Brain microvascular endothelial cell (primary cell): Measurements from ENCODE around the gene IQCN.

Source experiments
- DNase-seq: peaks from one replicate; pipeline ENCODE4 v3.0.0-alpha.2; 2020
- H3K27ac ChIP-seq: fragments of 250-450 bp; sonication (Bioruptor Pico); 2 replicates; pipeline ENCODE4 v1.5.1; 2020; ENCODE audit warnings: mild to moderate bottlenecking, moderate library complexity
- H3K27me3 ChIP-seq: fragments of 250-450 bp; sonication (Bioruptor Pico); replicated peaks from 2 replicates; pipeline ENCODE4 v1.5.1; 2020; ENCODE audit warnings: mild to moderate bottlenecking
- H3K36me3 ChIP-seq: fragments of 250-450 bp; sonication (Bioruptor Pico); replicated peaks from 2 replicates; pipeline ENCODE4 v1.5.1; 2020; ENCODE audit warnings: mild to moderate bottlenecking
- H3K4me3 ChIP-seq: 2 replicates; pipeline ENCODE4 v1.5.1; 2011; ENCODE audit warnings: low read depth, mild to moderate bottlenecking, control low read depth, low read length, moderate library complexity
- in situ Hi-C: cut with HindIII; loops from 2 replicates; pipeline ENCODE4 v1.10.0; 2017; ENCODE audit warnings: low sequenced_read_pairs, low pct_ligation_motif_present
- TF ChIP-seq, protein P1 (sequence below): IDR thresholded peaks from 2 replicates; pipeline ENCODE4 v1.5.1; 2011; ENCODE audit warnings: low read depth, mild to moderate bottlenecking, moderate library complexity, low read length, control low read depth, inconsistent platforms; ENCODE audit errors: missing control alignments

The IQCN gene

DNA sequence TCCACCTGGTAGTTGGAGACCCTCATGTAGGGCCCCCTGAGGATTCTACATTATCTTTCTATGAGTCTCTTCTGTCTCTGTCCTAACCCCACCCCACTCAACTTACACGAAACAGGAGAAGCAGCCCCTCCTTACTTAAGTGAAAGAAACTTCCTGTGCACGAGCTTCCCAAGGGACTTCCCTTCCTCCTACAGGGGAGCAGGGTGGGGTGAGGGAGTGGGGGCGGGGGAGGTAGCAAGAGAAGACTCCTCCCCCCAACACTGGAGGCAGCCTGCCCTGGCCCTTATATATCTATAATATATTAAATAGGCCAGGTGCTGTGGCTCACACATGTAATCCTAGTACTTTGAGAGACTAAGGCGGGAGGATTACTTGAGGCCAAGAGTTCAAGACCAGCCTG is 42.5 kb downstream of the IQCN start:
- Histone ChIP-seq H3K36me3 (no peaks in the 10 kb centered on the region), H3K27me3 (peaks cover 3% of the 10 kb centered on the region), H3K4me3 (no peak overlapping the region), H3K27ac (no peak overlapping the region)
- TF ChIP-seq, protein P1, sequence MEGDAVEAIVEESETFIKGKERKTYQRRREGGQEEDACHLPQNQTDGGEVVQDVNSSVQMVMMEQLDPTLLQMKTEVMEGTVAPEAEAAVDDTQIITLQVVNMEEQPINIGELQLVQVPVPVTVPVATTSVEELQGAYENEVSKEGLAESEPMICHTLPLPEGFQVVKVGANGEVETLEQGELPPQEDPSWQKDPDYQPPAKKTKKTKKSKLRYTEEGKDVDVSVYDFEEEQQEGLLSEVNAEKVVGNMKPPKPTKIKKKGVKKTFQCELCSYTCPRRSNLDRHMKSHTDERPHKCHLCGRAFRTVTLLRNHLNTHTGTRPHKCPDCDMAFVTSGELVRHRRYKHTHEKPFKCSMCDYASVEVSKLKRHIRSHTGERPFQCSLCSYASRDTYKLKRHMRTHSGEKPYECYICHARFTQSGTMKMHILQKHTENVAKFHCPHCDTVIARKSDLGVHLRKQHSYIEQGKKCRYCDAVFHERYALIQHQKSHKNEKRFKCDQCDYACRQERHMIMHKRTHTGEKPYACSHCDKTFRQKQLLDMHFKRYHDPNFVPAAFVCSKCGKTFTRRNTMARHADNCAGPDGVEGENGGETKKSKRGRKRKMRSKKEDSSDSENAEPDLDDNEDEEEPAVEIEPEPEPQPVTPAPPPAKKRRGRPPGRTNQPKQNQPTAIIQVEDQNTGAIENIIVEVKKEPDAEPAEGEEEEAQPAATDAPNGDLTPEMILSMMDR: no peak
- DNase-seq: no peak
- in situ Hi-C loops: no loop called here

DNA sequence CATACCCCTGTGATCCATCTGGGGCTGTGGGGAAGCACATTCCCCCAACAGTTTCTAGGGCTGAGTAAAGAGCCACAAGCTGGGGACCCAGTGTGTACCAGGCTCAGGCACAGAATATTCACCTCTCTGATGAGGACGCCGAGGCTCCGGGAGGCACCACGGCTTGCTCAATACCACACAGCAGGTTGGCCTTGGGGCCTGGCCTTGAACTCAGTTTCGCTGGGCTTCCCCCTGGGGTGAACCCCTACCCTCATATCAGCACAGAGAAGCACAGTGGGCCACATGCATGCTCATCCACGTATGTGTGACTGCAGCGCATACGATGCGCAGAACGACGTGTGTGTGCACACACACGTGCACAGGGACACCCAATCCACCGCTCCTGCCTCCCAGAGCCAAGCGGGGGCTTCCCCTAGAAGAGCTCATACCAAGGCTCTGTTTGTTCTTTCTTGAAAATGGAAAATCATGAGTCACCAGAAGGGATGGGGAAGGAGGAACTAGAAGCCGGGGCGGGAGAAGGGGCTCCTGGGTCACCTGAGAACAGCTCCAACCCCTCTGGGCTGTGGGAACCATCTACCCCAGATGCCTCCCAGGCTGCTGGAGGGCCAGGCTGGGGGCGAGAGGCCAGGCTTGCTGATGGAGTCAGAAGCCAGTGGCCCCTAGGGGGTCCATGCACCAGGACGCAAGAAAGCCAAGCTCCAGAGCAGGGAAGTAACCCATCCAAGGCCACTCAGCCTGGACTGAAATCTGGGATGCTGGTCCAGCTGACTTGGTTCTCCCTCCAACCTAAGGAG is 43.1 kb downstream of the IQCN start:
- TF ChIP-seq, protein P1: no peak
- Histone ChIP-seq H3K27me3 (peaks cover 3% of the 10 kb centered on the region), H3K27ac (no peak overlapping the region), H3K4me3 (no peak overlapping the region), H3K36me3 (no peaks in the 10 kb centered on the region)
- in situ Hi-C loops: no loop called here
- peak; percentile 14 for DNase-seq

DNA sequence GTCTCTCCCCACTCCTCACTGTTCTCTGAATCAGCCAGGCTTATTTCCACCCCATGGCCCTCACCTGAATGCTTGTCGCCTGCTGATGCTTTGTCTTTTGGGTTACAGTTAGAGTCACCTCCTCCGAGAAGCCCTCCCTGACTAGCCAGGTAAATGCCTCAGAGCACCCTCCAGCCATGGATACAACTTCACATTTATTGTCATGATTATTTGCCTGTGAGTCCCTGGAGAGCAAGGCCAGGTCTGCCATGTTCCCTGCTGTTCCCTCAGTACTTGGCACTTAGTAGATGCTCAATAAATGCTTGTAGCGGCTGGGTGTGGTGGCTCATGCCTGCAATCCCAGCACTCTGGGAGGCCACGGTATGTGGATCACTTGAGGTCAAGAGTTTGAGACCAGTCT is 44.3 kb downstream of the IQCN start:
- TF ChIP-seq, protein P1: no peak
- no peaks in the 10 kb centered on the region for H3K36me3 ChIP-seq
- H3K4me3 ChIP-seq: no peak overlapping the region
- no peak for DNase-seq
- H3K27ac ChIP-seq: no peak overlapping the region
- peaks cover 3% of the 10 kb centered on the region for H3K27me3 ChIP-seq
- in situ Hi-C loops: no loop called here

DNA sequence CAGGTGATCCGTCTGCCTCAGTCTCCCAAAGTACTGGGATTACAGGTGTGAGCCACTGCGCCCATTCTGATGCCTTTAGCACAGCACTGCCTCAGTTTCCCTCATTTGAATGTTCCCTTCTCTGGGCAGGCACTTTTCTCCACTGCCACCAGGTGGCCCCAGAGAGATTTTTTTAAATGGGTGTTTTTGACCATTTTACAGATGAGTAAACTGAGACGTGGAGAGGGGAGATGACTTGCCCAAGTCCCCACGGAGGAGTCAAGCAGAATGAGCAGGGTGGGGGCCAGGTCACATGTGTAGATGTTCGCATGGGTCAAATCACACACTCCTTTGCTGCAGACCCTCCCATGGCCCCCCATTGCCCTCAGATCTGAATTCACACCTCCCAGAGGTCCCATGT is 44.8 kb downstream of the IQCN start:
- TF ChIP-seq, protein P1: peak; percentile 63
- in situ Hi-C loops: no loop called here
- Histone ChIP-seq H3K36me3 (no peaks in the 10 kb centered on the region), H3K27ac (no peak overlapping the region), H3K4me3 (no peak overlapping the region), H3K27me3 (peaks cover 3% of the 10 kb centered on the region)
- no peak for DNase-seq

DNA sequence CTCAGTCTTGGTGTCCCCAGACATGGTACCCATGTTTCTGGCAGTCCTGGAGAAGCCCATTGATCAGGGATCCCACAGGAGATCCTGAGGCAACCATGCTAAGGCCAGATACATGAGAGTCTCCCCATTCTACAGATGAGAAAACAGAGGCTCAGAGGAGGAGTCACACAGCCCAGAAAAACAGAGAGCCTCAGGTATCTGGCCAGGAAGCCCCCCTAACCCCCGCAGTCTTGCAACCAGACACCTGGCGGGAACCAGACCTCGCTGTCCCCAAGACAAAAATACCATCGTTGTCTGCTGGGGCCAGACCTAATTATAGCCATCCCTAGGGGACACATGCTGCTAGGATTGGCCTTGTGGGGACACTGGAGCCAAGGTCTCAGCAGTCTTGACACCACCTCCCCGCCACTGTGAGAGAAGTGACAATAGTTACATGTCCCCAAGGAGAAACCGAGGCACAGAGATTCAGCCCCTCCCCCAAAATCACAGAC is 46.4 kb downstream of the IQCN start:
- Histone ChIP-seq H3K27ac (no peak overlapping the region), H3K4me3 (no peak overlapping the region), H3K27me3 (peaks cover 3% of the 10 kb centered on the region), H3K36me3 (no peaks in the 10 kb centered on the region)
- in situ Hi-C loops: no loop called here
- no peak for DNase-seq
- TF ChIP-seq, protein P1: no peak
